ENCODE measurements around the gene LPP. TPM values are rescaled to one million over a fixed set of nuclear protein-coding genes. Genes with fewer than 3 reads are reported as not detected.
A peak's percentile ranks its signal among the peaks of the same experiment; 100 is the strongest.

The LPP gene
- total RNA-seq, 1 experiment from 2014 or later: 120 TPM

GRCh38 chr3:188889054-188889491 lies 735.1 kb downstream of the LPP start:
- ChIA-PET CTCF (no interaction called here), POLR2A (no interaction called here)
- no peaks in the 10 kb centered on the region for H3K9me3 ChIP-seq
- Mint-ChIP-seq H3K27ac (ENCODE audit: unreplicated experiment) (no peak overlapping the region), H3K36me3 (ENCODE audit: insufficient read depth, unreplicated experiment) (peaks cover 25% of the 10 kb centered on the region), H3K4me1 (ENCODE audit: low read depth, unreplicated experiment) (peaks cover 14% of the 10 kb centered on the region), H3K4me3 (ENCODE audit: unreplicated experiment) (no peak overlapping the region), H3K27me3 (ENCODE audit: insufficient read depth, unreplicated experiment) (no peaks in the 10 kb centered on the region), H3K9me3 (ENCODE audit: unreplicated experiment) (no peaks in the 10 kb centered on the region)
- TF ChIP-seq CTCF (IDR thresholded peaks at IDR 0.05; ENCODE audit: insufficient read depth in 1 of 2, low read depth in 1 of 2, low read length in 1 of 2, severe bottlenecking in 1 of 2, unreplicated experiment in 1 of 2): no peak
- no peaks in the 10 kb centered on the region for H3K27me3 ChIP-seq (replicated peaks; ENCODE audit: control insufficient read depth, insufficient read depth, low read length)
- DNase-seq: no peak
- intact Hi-C loops (cut with micrococcal nuclease; ENCODE audit: unreplicated experiment): no loop called here
- no peak overlapping the region for H3K4me3 ChIP-seq (ENCODE audit: low read depth, low read length)
- H3K4me1 ChIP-seq: 0 out of 2 replicates have a peak, but pooled peaks cover 2% of the 10 kb centered on the region
- BruUV-seq (replicated peaks): no TSS peak
- no peaks in the 10 kb centered on the region for H3K36me3 ChIP-seq (ENCODE audit: control insufficient read depth, insufficient read depth, low read length)

- Mint-ChIP-seq H3K27me3 (ENCODE audit: insufficient read depth, unreplicated experiment) (no peaks in the 10 kb centered on the region), H3K9me3 (ENCODE audit: unreplicated experiment) (no peaks in the 10 kb centered on the region), H3K36me3 (ENCODE audit: insufficient read depth, unreplicated experiment) (peaks cover 12% of the 10 kb centered on the region), H3K4me3 (ENCODE audit: unreplicated experiment) (no peak overlapping the region), H3K4me1 (ENCODE audit: low read depth, unreplicated experiment) (peaks cover 14% of the 10 kb centered on the region), H3K27ac (ENCODE audit: unreplicated experiment) (no peak overlapping the region)
- ChIA-PET POLR2A (no interaction called here), CTCF (no interaction called here)
- Histone ChIP-seq H3K9me3 (no peaks in the 10 kb centered on the region), H3K4me1 (0 out of 2 replicates have a peak, but pooled peaks cover 2% of the 10 kb centered on the region), H3K27me3 (replicated peaks; ENCODE audit: control insufficient read depth, insufficient read depth, low read length) (no peaks in the 10 kb centered on the region), H3K4me3 (ENCODE audit: low read depth, low read length) (no peak overlapping the region), H3K36me3 (ENCODE audit: control insufficient read depth, insufficient read depth, low read length) (no peaks in the 10 kb centered on the region)
- no peak for TF ChIP-seq CTCF (IDR thresholded peaks at IDR 0.05; ENCODE audit: insufficient read depth in 1 of 2, low read depth in 1 of 2, low read length in 1 of 2, severe bottlenecking in 1 of 2, unreplicated experiment in 1 of 2)
- DNase-seq: no peak
- intact Hi-C loops (cut with micrococcal nuclease; ENCODE audit: unreplicated experiment): no loop called here
- BruUV-seq (replicated peaks): no TSS peak
Observed at GRCh38 chr3:188890572-188891270, 736.8 kb downstream of the LPP start.

GRCh38 chr3:188899881-188900280 lies 745.9 kb downstream of the LPP start:
- CTCF ChIA-PET: no interaction called here
- Histone ChIP-seq H3K36me3 (ENCODE audit: control insufficient read depth, insufficient read depth, low read length) (no peaks in the 10 kb centered on the region), H3K4me3 (ENCODE audit: low read depth, low read length) (no peak overlapping the region), H3K4me1 (peaks cover 4% of the 10 kb centered on the region; the same call in 1 of the 2 replicates), H3K9me3 (no peaks in the 10 kb centered on the region), H3K27me3 (replicated peaks; ENCODE audit: control insufficient read depth, insufficient read depth, low read length) (no peaks in the 10 kb centered on the region)
- H3K4me1 Mint-ChIP-seq (ENCODE audit: low read depth, unreplicated experiment): peaks cover 16% of the 10 kb centered on the region
- POLR2A ChIA-PET: no interaction called here
- H3K36me3 Mint-ChIP-seq (ENCODE audit: insufficient read depth, unreplicated experiment): peaks cover 20% of the 10 kb centered on the region
- intact Hi-C loops (cut with micrococcal nuclease; ENCODE audit: unreplicated experiment): no loop called here
- H3K27ac Mint-ChIP-seq (ENCODE audit: unreplicated experiment): peak overlapping the region; percentile 14
- TF ChIP-seq CTCF (IDR thresholded peaks at IDR 0.05; ENCODE audit: insufficient read depth in 1 of 2, low read depth in 1 of 2, low read length in 1 of 2, severe bottlenecking in 1 of 2, unreplicated experiment in 1 of 2): no peak
- no peak for DNase-seq
- H3K9me3 Mint-ChIP-seq (ENCODE audit: unreplicated experiment): no peaks in the 10 kb centered on the region
- no TSS peak for BruUV-seq (replicated peaks)
- H3K27me3 Mint-ChIP-seq (ENCODE audit: insufficient read depth, unreplicated experiment): no peaks in the 10 kb centered on the region
- no peak overlapping the region for H3K4me3 Mint-ChIP-seq (ENCODE audit: unreplicated experiment)

Measured in Caco-2 (cell line).